ENCODE data around the gene MAPK9.
"Not testable (repeated sequence)": the region's sequence is repeated elsewhere in the genome, so short reads cannot be mapped to it uniquely, and the experiment has no call there.

Gene MAPK9

DNA sequence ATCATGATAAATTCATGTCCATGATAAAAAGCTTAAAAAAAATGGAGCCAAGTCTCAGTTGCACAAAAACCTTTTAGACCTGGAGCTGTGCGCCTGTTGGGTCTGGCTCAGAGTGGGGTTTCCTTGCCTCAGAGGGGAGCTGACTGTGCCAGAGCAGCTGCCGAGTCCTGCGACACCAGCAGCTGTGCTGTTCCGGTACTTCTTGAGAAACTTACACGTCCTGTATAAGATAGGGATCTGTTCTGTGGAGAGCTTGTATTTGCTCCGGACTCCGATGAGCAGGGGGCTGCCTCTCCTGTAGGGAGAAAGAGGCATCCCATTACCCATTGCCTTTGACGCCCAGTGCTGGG lies 32.7 kb upstream of the MAPK9 start:
- no peak for DNase-seq

DNA sequence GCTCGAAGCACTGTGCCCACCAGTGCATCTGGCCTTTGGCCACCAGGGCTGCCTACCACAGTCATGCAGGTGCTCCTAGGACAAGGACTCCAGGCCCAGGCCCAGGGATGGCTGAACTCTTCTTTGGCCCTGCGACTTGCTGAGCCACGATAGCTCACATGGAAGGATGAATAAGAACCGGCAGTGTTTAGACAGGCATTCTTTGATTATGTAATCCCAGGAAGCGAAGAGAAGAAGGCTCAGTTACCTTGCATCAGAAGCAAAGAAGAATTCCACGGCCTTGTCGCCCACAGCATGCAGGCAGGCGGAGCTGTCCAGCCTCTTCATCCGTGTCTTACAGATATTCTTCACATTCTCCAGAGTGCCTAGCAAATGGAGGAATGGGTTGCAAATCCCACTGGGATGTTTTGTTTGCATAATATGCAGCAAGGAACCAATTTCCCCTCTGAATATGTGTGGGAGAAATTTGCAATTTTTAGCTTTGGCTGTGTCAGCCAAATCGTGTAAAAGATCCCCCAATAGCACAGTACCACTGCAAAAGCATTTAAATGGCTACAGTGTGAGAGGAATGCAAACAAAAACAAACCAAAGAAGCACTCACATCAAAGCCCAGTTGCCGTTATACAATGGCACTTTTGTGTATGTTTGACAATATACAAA lies 32.2 kb upstream of the MAPK9 start:
- DNase-seq, result no peak

DNA sequence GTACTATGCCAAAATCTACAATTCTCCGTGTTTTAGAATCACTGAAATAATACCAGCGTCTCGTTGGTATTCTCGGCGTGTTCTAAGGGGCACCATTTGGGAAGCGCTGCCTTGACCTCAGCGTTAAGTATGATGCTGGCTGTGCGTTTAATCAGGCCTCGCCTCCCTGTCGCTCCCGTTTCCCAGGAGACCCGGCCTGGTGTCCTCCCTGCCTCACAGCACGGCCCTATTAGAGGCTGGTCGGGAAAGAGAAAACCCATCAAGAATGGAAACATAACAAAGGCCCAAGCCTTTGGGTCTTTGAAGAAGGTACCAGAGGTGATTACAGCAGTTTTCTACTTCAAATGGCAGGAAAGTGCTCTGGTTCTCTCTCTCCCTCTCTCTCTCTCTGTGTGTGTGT lies 31.3 kb upstream of the MAPK9 start:
- no peak for DNase-seq

DNA sequence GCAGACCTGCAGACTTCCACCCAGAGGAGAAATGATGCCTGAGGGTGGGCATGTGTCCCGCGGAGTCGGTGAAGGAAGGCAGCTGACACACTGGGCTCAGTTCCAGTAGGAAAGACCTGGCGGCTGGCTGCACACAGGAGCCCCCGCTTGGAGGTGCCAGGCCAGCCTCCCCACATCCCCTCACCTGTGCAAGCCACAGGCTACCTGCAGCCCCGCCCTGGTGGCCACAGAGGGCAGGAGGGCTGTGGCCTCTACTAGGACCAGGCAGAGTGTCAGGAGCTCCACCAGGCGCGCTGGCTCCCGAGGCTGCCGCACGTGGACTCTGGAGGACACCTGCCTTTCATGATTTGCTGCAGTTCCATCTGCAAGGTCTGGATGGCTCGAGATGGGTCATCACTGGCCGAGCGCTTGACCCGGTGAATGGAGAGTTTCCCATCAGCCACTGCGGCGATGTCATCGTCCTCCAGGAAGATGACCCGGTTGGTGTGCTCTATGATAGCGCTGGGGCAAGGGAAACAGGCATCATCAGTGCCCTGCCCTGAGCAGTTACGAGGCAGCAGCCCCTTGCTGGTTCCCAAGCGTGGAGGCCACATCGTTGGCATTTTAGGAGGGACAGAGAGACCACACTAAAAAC lies 26.7 kb upstream of the MAPK9 start:
- DNase-seq, result no peak

DNA sequence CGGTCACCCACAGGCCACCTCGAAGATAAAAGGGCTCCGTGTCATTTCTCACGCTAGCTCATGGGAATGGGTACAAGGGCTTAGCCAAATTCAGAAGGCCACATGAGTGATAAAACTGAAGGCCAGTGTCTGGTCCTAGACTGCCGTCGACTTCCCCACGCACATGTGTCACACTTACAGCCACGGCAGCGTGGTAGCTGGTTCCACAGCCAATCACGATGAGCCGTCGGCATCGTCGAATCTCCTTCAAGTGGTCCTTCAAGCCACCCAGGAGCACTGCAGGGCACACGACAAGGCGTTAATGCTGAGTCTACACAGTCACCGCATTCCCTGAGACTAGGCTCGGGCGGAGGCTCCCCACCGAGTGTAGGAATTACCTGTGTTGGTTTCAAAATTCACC lies 24.7 kb upstream of the MAPK9 start:
- DNase-seq, result no peak

DNA sequence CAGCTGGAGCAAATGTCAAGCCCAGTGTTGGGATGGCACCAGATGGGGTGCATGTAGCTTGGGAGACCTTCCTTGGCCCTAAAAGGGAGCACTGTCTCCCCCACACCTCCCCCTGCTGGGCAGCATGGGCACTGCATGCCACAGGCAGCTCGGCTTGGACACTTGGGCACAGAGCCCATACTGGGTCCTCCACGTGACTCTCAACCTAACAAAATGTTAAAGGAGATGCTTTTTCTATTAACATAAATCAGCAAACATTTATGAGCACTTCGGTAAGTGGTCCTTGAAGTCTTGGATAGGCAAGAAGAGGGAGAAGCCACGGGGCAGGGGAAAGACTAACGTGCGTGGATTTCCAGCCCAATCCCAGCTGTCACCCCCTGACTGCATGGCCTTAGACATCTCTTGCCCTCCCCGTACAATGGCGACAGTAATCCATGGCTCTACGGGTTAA lies 23.9 kb upstream of the MAPK9 start:
- peak; percentile 63 for DNase-seq

DNA sequence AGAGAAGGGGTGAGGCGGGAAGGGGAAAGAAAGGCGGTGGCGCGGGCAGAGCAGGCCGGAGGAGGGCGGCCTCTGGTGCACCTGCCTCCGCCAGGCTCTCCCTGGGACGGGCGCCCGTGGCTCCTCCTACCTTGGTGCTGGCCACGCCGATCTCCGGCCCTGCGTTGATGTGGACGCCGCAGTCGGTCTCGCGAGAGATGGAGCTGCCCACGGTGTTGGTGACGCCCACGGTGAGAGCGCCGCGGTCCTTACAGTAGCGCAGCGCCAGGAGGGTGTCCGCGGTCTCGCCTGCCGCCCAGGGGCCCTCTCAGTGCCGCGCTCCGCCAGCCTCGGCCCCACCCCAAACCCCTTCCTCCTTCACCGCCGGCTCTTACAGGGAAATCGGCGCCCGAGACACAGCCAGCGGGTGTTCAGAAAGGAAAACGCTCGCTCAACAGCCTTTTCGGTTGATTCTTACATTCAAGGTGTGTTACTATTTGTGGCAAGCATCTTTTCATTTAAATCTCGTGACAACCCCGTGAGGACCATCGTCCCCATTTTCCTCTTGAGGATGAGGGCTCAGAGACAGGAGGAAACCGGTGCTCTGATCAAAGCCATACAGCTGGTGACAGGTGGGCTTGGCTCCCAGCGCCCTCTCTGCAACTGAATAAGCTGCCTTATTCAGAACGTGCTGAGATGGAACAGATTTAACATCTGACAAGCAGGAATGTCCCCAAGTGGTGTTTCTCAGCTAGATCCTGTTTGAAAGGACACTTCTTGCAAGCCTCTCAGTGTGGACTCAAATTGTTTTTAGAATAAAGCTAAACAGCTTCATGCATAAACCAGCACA lies 22.0 kb upstream of the MAPK9 start:
- DNase-seq, result no peak

DNA sequence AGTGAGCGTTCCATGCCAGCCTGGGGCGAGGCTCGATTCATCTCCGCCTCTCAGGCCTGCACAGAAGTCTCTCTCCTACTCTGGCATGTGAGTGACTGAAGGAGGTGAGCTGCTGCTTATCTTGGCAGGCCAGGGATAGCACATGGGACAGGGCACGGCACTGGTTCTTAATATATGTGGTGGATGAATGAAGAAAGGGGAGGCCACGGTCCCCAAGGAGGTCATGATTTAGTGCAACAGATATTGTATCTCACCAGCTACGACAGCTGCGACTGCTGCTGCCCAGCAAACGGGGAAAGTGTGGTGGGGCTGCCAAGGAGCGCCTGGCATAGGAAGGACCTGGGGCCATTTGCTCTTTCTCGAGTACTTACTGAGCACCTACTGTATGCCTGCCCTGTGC lies 19.3 kb upstream of the MAPK9 start:
- DNase-seq, result no peak

DNA sequence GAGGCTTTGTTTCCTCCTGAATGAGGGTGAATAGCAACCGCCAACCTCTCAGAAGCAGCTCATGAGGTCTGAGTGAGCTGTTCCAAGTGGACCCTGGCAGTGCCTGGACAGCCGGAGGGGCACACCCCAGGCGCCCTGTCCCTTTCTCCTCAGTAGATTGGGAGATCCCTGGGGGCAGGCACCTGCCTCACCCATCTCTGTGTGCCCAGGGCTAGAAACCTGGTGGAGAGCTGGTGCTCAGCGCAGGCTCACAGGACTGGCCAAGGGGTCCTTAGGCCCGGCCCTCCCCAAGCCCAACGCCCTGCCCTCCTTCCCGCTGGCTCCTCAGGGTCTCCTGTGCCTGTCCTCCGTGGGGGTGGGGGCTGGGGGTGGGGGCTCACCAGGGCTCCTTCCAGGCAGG lies 14.9 kb upstream of the MAPK9 start:
- DNase-seq, result no peak

DNA sequence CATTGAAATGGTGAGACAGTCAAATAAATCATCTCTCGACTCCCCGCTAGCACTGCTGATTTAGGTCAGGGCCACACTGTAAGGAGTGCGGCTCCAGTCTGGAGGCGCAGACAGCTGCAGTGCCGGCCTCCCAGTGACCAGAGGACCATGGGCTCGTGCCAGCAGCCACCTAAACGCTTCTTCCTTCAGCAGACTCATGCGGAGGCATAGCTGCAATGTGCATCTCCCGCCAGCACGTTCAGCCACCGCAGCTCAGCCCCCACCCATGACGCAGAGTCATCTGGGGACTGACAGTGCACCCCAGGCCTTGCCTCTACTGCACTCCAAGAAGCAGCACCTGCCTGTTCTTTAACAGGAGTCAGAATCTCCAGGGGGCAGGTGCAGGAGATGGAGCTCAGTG lies 13.6 kb upstream of the MAPK9 start:
- DNase-seq, result no peak

DNA sequence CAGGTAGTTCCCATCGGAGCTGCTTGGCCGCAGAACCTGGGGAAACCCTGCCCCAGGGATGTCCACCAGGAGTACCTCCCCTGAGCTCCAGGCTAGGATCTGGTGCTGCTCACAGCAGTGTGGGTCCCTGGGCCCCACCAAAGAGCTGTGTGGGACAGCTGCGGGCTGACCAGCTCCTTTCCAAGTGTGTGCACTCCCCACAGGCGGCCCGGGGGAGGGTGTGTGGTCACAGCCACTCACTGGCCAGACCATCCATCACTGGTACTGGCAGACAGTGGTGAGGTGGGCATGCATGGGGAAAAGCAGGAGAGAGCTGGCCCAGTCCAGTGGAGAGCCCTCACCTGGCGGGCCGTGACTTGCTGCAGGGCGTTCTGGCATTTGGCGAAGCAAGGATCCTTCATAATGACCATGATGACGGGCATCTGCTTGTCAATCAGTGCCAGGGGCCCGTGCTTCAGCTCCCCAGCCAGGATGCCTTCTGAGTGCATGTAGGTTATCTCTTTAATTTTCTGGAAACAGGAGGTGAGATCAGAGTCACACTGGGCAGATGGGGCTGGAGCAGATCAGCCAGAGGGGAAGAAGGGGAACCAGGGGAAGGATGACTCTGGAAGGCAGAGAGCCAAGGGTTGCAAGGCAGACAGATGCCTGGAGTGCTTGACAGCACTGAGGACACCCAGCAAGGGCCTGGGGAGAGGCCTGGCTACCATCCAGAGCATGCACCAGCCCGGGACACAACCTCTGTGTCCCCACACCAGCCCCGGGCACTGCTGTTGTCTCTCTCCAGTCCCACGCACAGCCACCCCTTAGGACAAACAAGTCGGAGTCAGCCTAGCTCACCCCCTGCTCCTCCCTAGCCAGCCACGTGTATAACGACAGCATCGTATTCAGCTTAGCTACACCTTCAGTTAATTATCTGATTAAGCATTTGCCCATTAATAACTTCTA lies 12.8 kb upstream of the MAPK9 start:
- no peak for DNase-seq

DNA sequence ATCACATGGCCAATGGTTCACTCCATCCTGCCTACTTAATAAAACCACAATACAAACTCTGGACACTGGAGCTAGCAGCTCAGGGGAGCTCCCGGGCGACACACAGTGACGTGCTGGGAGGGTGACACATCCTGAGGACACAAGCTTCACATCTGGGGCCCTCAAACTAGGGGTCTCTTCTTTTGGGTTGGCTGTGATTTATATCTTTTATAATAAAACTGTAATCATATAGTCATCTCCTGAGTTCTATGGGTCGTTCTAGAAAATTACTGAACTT lies 12.1 kb upstream of the MAPK9 start:
- no peak for DNase-seq

DNA sequence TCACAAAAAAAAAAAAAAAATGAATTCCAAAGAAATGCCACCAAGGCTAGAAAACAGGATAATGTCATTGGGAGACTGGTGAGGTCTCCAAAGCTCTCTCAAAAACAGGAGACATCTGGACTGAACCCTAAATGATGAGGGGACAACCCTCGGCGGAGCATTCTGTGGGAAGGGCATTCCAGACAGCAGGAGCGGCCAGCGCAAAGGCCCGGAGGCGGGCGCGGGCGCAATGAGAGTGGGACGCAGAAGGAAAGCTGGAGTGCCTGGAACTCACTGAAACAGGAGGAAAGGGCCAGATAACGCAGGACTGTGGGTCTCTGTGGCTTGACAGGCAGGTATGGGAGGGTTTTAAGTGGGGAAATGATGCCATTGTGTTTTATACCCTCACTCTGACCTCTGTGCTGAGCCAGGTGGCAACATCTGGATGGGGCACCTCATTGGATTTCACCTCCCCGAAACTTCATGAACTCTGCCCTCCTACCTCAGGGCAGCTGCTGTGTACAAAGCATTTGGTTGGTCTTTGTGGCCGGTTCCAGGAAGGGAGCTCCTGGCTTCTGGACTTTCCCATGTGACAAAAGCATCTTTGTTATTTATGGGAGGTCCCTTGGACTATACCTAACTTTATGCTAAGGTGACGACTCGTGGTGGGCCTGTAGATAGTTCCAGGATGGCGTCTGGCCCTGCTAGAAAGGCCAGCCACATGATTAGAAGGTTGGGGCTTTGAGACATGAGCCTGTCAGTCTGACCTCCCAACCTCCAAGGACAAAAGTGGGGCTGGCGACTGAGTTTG lies 11.5 kb upstream of the MAPK9 start:
- peak; percentile 24 for DNase-seq

DNA sequence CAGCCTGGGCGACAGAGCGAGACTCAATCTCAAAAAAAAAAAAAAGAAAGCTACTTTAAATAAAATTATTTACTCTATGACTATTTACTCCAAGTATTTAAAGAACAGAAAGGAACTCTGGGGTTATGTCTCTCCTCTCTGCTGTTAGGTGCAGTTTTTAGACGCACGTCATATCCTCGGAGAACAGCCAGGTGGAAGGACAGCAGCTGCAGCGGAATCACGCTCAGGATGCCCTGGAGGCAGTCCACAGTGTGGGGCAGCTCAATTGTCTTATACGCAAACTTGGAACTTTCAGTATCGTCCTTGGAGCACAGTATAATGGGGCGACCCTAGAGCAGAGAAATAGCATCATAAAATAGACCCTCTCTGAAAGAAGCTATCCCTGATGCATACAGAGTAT lies 10.4 kb upstream of the MAPK9 start:
- peak; percentile 34 for DNase-seq

DNA sequence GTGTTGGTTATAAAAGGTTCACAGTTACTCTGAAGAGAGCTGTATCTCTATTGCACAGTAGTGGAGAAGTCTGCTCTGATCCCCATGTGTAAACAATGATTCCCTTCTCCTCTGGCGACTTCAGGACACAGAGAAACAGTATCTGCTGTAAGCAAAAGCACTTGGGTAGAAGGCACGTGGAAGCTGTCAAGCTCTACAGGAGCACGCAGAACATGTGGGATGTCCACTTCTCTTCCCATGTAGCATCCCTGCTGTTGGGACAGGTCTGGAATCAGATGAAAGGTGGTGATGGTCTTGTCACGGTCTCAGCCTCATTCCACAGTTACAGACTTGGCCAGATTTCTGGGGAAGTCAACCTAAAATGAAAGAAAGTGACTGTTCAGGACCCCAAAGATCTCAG lies 9.4 kb upstream of the MAPK9 start:
- no peak for DNase-seq

DNA sequence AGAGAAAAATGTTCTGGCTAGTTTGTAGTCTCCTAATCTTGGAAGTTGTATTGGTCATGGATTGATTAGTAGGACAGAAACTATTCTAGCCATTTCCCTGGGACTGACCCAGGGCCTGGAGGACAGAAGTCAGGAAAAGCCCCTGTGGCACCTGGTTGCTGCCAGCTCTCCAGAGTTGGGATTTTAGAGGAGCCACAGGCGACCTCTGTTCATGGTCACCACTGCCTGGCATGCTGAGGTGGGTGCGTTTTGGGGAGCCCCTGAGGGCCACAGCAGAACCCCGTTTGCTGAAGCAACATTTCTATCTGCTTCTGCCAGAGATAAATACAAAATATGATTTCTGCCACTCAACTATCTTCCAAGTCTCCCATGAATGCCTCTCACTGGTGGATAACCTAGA lies 7.6 kb upstream of the MAPK9 start:
- DNase-seq, result no peak

DNA sequence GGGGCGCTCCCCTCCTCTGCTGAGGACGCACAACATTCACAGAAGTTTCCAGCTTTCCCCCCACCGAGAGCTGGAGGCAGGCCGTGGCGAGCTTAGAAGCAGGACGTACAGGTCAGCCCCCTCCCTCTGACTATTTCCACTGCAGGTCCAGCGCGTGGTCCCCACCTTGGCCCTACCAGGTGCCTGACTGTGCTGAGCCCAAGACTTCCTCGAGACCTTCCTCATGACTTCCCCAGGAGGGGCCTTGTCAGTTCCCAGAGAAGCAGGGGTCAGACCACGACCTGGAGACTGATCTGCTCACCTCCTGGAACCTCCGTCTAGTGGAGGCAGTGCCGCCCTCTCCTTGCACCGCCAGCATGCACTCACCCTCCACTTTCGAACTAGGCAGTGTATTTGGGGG lies 7.1 kb upstream of the MAPK9 start:
- DNase-seq, result not testable (repeated sequence)

DNA sequence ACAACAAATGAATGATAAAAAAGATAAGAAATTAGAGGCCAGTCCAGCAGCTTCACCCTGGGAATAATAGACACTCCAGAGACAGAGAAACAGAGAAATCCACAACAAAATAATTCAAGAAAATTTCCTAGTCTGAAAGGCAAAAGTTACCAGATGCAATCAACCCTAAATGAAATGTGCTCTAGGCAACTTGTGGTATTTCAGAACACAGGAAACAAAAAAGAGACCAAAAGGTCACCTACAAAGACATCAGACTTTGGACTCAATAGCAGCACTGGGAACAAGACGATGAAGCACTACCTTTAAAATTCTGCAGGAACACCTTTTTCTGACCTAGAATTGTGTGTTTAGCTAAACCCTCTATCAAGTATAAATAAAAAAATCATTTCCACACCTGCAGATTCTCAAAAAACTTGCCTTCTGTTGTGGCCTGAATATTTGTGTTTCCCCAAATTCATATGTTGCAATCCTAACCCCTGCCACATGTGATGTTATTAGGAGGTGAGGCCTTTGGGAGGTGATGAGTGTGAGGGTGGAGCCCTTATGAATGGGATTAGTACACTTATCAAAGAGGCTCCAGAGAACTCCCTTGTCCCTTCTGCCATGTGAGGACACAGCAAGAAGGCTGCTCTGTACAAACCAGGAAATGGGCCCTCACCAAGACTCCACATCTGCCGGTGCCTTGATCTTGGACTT lies 5.9 kb upstream of the MAPK9 start:
- no peak for DNase-seq

DNA sequence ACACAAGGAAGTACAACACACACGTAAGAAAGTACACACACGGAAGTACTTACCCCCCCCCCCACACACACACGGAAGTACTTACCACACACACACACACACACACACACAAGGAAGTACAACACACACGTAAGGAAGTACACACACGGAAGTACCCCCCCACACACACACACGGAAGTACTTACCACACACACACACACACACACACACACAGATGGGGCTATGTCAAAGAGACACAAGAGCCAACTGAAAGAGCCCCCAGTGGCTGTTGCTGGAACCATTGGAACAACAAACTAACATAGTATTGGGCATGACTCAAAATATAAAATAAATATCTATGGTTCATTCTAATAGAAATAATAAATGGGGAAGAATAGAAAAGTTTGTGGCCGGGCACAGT lies 4.9 kb upstream of the MAPK9 start:
- no peak for DNase-seq

DNA sequence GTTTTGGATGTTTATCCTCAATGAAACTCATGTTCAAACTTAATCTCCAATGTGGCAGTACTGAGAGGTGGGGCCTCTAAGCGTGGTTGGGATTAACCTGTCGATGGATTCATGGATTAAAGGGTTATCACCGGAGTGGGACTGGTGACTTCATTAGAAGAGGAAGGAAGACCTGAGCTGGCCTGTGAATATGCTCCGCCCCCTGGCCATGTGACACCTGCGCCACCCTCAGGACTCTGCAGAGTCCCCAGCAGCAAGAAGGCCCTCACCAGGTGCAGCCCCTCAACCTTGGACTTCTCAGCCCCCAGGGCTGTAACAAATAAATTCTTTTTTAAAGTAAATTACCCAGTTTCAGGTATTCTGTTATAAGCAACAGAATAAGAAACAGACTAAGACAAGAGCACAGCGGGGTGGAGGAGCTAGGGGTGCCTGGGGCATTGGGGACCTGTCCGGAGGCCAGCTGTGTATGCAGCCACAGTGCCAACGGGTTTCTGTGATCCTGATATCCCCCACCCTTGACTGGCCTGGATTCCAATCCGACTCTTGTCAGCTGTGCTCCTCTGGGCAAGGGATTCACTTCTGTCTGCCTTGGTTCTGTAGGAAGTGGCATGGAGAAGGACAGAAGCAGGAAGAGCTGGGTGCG lies 3.2 kb upstream of the MAPK9 start:
- no peak for DNase-seq

DNA sequence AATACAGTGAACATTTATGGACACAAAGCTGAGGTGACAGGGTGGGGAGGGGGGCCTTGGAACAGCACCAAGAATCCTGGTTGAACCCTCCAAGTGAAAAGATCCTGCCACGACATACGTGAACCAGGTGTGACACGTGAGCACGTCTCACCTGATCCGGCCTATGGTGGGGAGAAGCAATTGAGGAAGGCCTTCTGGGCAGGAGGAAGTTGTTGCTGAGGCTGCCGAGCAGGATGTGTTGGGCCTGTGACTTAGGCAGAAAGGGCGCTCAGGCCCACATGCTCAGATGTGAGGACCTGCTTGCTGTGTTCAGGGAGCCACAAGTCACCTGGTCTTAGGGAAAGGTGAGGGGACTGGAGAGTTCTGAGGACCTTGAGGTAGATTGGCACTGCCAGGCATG lies 2.5 kb upstream of the MAPK9 start:
- DNase-seq, result no peak
